GM18858 (cell line): Measurements from ENCODE around the gene PYURF.
A peak's percentile ranks its signal among the peaks of the same experiment; 100 is the strongest.
"Not testable (repeated sequence)": the region's sequence is repeated elsewhere in the genome, so short reads cannot be mapped to it uniquely, and the experiment has no call there.

ENCODE experiments used
- ATAC-seq: cut with Tn5 transposase; IDR thresholded peaks from one replicate; pipeline ENCODE4 v1.9.1; 2021; ENCODE audit not compliant: unreplicated experiment

PYURF gene

DNA sequence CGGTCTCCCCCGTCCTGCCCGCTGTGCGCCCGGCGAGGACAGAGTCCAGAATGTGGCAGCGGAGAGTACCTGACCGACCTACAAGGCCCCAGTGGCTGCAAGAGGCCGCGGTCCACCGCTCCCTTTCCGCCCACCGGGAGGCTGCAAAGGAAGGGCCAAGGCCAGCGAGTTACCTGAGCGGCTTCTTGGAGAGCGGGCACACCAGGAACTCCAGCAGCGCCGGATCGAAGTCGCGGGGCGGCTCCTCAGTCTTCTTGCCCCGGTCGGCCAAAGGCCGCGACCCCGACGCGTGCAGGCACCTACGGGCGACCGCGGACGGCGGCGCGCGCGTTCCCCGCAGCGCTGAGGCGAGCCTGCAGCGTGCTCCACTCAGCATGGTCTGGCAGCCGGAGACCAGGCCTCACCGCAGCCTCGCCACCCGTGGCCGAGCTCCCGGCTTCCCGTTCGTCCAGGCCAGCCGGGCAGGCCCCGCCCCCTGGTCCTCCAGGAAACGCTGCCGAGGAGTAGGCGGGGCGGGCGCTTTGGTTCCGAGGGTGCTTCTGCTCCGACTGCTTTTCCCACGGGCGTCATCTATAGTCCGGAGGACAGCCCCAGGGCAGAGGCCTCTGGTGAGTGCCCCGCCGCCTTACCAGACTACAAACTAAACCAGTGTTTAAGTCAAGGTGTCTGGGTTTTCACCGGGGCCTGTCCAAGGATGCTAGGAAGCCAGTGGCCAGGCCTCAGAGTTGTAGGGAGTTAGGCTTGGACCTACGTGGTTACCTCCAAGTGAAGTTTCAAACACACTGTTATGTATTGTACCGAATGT, at the start of gene PYURF:
TSS of gene PYURF (minus strand) at position 452 of the 805 bp plus-strand sequence. CDS start at position 376, 76 bp downstream.
- peak; percentile 71 for ATAC-seq

DNA sequence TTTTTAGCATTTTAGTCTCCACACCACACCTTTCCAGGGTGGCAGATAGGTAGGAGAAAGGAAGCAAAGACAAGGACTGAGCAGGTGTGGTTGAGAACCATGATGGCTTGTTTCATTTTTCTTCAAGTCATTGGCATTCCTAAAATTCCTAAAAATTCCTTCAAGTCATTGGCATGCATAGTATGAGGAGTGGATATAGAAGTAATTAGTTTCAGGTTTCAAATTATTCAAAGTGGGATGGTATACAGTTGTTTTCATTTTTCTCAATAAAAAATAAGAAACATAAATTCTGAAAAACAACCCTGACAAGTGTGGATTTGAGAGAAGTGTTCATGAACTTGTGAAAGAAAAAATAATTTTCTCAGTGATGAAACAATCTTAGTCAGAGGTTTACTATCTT, 46.4 kb upstream of the PYURF start:
- no peak for ATAC-seq

- no peak for ATAC-seq
Observed at GRCh38 chr4:88567591-88567990, 44.0 kb upstream of the PYURF start.

GRCh38 chr4:88549815-88550214, 26.2 kb upstream of the PYURF start:
- no peak for ATAC-seq

- not testable (repeated sequence) for ATAC-seq
Observed at GRCh38 chr4:88539322-88540068, 15.9 kb upstream of the PYURF start.

DNA sequence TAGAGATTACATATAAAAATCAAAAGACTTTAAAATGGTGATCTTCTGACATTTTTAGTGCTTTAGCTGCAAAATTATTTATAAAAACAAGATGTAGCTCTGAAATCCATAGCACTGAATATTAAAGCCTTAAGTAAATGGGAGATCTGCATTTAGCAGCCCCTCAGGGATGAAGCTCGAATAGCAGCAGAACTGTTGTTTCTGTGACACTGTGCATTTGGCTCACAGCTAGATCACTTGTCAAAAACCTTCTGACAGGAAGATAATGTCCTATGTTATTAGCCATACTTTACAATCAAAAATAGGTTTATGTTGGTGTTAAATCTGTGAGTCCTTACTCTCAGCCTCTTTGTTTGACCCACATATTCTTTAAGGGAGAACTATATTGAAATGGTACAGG, 14.1 kb upstream of the PYURF start:
- ATAC-seq = no peak

DNA sequence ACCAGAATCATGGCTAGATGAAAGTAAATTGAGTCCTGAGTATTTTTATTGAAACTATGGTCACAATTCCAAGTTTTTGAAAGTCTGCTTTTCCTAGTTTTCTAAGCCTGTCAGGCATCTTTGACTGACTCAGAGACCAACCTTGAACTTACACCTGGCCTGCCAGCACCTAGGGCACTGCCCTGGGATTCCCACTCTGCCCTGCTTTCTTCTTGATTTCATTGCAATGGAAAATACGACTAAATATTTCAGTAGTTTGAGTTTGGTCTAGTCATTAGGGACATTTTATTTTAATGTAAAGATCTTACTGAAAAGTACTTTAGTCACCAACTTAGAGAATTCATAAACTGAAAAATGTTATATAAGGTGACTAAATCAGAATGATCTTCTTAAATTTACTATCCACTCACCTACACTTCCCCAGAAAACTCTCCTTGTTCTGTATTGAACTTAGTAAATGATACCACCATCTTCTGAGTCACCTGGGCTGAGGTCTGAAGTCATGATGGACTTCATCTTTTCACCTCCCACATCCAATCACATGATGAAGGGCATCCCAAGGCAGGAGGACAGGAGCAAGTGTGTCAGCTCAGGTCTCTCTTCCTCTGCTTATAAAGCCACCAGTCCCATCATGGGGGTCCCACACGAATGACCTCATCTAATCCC, 11.6 kb upstream of the PYURF start:
- no peak for ATAC-seq

DNA sequence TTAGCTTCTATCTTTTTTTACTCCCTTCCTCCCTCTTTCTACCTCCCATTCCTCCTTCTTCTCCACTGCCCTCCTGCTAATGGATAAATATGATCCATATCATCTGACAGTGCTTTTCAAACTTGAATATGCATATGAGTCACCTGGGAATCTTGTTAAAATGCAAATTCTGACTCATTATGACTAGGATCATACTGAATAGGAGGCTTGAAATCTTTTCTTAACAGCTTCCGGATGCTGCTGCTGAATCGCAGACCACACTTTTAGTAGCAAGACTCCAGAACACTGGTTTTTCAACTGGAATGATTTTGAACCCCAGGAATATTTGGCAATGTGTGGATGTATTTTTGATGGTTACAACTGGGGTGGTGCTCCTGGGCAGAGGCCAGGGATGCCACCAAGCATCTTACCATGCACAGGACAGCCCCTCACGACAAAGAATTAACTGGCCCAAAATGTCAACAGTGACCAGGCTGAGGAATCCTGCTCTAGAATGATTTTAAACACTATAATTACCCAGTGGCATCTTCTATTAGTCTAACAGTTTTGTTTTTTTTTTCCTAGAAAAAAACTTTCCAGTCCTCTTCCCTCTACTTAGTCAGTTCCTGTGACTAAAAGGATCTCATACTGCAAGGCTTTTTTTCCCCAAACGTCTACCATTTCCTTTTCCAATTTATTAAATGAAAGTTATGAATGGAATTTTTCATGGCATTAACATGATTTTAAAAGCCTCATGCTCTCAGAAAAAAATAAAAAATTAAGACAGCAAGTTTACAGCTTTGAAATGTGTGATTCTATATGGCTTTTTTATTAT, 10.6 kb upstream of the PYURF start:
- ATAC-seq = no peak

- no peak for ATAC-seq
Observed at GRCh38 chr4:88533088-88533790, 9.7 kb upstream of the PYURF start.

- no peak for ATAC-seq
Observed at GRCh38 chr4:88531549-88531948, 8.0 kb upstream of the PYURF start.

DNA sequence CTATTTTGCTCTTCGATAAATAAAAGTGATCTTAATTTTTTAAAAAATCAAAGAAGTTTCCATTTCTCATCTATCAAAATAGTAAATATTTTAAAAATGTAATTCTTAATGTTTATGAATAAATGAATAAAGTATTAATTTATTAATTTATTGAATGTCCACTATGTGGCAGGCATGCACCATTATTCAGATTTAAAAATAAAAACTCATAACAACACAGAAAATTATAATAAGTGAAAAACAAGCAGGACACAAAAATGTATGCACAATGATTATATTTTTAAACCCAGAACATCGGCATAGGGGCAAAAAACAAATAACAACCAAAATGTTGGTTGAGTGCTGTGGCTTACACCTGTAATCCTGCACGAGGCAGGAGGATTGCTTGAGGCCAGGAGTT, 5.3 kb upstream of the PYURF start:
- ATAC-seq = no peak

DNA sequence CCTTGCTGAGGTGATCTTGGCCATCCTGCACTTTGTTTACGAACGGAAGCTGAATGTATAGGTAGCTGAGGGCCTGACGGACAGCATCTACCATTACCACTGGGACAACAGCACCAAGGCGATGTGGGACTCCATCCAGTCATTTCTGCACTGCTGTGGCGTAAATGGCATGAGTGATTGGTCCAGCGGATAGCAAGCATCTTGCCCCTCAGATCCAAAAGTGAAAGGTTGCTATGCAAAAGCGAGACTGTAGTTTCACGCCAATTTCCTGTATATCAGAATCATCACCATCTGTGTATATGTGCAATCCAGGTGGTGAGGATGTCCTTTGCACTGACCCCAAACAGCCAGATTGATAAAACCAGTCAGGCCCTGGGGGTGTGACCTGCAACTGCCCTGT, 4.2 kb upstream of the PYURF start:
- peak; percentile 34 for ATAC-seq

DNA sequence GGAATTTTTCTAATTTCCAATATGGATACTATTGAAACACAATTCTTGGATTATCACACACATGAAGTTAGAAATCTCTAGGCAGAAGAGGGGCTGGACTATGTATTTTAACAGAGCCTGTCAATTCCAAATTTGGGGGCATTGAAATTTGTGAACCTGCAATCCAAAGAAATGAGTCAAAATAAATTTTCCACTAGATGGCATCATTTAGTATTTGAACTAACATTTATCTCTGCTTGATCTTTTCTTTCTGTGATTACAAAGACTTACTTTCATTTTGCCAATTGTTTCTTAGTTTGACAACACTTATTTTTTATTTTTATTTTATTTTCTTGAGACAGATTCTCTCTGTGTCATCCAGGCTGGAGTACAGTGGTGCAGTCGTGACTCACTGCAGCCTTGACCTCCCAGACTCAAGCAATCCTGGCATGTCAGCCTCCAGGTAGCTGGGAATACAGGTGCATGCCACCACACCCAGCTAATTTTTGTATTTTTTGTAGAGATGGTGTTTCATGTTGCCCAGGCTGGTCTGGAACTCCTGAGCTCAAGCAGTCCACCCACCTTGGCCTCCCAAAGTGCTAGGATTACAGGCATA, 2.7 kb upstream of the PYURF start:
- ATAC-seq = no peak

GRCh38 chr4:88524171-88524570, 595 bp upstream of the PYURF start:
- ATAC-seq = no peak

GRCh38 chr4:88522702-88523324, 763 bp downstream of the PYURF start:
- no peak for ATAC-seq

DNA sequence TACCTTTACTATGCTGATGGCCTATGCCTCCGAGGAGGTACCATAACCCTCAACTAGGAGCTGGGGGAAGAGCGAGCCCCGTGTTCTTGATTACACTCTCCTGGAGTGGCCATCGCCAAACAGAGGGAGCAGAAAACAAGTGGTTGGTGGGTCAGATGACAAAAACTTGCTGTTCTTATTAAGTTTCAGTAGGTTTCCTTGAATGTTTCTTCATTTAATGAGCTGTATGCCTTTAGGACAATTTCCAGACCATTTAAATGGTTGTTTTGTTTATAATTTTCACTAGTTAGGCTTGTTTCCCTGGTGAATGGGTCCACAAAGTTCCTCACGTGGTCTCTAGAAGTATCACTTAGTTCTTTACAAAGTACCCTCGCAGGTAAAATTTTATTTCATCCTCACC, 4.7 kb downstream of the PYURF start:
- no peak for ATAC-seq

DNA sequence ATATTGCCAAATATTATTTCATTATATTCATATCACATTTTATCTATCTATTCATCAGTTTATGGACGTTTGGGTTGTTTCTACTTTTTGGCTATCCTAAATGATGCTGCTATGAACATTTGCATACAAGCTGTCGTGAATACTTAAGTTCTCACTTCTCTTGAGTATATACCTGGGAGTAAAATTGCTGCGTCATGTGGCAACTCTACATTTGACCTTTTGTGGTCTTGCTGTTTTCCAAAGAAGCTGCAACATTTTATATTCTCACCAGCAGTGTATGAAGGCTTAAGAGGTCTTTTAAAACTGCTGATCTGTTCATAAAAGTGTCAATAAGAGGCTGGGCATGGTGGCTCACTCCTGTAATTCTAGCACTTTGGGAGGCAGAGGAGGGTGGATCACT, 5.8 kb downstream of the PYURF start:
- no peak for ATAC-seq

DNA sequence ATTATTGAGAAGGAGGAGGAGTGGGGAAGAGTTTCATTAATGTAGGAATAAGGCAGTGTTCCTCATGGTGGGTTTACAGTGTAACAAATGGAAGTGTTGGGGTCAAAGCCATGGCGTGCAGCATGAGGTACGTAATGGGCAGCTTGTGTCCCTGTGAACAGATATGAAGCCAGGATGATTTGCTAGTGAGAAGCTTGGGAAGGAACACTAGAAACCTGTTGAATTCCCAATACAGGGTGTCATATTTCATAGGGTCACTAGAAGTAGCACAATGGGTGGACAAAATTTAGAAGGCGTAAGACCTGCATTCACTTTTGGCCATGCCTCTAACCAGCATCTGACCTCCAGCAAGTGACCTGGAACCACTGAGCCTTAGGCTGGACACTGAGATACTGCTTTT, 6.8 kb downstream of the PYURF start:
- ATAC-seq = no peak
